GM21529 (cell line): ENCODE results near the gene SSR4.
"Not testable (repeated sequence)": the region's sequence is repeated elsewhere in the genome, so short reads cannot be mapped to it uniquely, and the experiment has no call there.

Source experiments
- ATAC-seq: cut with Tn5 transposase; IDR thresholded peaks from one replicate; pipeline ENCODE4 v1.9.1; 2021; ENCODE audit not compliant: unreplicated experiment

Gene SSR4

GRCh38 chrX:153803211-153804099 is 9.0 kb downstream of the SSR4 start:
- no peak for ATAC-seq

GRCh38 chrX:153804100-153804595 is 9.7 kb downstream of the SSR4 start:
- no peak for ATAC-seq

DNA sequence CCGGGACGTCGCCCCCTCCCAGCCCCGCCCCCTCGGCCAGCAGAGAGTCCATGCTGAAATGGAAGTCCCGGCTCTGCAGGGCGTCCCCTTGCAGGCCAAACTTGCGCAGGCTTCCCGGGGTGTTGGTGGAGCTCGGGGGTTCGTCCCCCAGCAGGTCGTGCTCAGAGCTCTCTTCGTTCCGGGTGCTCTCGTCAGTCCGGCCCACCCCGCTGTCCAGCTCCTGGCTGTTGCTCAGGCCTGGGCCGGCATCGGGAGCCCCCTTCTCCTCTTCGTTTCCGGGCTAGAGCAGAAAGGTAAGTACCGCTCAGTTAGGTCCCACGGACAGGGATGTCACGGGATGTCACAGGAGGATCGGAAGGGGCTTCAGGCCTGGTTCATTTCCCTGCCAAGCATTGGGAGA is 10.2 kb downstream of the SSR4 start:
- ATAC-seq: no peak

GRCh38 chrX:153805436-153805835 is 11.0 kb downstream of the SSR4 start:
- no peak for ATAC-seq

DNA sequence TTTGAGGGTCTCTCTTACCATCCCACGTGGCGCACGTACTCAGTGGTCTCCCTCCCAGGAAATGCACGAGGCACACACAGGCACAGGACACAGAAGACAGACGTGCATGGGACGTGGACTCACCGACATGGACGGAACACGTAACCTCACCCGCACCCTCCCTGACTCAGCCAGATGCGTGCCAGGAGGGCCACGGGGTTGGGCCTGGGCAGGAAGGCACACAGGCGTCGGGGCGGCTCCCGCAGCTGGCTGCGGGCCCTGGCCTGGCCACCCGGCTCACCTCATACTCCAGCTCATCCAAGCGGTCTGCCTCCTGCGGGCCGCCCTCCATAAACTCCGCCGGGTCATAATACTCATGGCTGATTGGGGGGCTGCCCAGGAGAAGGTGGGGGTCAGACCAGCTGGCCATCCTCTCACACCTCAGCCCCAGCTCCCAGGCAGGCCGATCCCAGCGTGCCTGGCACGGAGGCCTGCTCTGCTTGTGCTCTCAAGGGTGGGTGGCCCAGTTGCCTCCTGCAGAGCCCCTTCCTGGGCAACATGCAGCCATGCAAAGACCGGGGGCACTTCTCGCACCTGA is 12.6 kb downstream of the SSR4 start:
- ATAC-seq: no peak

DNA sequence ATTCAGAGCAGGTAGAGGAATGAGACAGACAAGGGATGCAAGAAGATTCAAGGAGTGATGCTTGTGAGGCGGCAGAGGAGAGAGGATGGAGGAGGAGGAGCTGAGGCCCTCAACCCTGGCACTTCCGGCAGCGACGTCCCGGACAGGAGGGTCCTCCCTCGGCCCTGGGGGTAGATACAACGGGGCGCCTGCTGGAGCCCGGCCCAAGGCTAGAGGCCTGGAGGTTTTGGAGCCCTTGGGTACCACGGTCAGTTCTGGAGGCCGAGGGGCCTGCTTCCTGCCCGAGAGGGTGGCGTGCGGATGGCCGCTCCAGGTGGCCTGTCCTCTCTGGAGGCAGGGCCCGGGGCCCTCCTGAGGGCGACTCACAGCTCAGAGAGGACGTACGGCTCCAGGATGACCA is 13.5 kb downstream of the SSR4 start:
- ATAC-seq: no peak

DNA sequence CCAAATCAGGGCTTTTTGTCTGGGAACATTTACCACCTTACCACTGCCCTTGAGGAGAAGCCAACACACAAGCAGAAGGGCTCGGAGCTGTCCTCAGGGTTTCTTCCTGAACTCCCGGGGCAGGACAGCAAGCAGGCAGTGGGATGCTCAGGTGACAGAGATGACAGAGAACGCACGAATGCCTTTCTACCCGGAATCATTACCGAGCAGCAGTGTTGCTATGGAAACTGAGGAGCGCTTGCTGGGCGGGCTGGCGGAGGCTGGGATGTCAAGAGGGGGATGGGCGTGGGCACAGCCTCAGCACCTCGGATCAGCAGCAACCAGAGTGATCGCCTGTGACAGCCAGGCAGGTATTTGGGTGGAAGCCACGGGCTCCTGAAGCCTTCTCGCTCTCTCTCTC is 17.8 kb downstream of the SSR4 start:
- ATAC-seq: no peak

DNA sequence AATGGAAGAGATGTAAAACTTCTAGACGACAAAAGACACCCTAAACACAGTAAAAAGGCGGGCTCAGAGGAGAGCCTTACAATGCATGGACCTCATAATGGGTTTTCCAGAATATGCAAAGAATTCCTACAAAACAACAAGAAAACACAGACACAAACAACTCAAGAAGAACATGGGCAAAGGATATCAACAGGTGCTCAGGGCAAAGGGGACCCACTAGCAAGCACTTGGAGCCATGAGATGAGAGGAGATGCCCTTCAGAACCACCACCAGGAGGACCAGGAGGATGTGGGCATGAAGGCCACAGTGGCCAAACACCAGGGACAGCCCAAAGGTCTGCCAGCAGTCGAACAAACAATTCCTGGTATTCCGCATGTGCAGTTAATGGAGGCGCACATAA is 18.7 kb downstream of the SSR4 start:
- no peak for ATAC-seq

DNA sequence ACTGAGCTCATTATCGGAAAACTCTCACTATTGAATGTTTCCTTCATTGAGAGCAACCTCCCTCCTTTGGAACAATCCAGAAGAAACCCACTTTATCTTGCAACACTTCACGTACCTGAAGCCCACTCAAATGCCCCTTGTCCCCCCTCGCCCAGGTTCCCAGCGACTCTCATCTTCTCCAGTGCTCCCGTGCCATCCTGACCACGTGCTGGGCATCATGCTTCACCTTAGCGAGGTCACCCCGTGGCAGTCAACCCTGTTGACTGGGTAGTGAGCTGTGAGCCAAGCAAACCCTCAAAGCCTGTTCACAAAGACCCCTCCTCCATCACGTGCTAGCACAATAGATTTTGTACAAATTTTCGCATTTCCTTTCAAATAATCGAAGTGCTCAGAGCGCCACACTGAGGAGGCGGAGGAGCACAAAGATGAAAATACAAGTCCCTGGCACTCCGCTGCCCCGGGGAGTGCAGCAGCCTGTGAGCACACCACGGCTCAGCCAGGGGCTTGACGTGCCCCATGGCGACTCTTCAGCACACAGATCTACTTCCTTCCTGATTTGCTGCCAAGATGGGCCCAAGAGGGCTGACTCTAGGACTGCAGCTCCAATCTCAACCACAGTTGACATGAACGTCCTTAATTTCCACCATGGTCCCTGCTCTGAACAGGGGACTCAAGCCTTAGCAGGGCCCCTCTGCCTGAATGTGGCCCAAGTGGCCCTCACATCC is 20.3 kb downstream of the SSR4 start:
- no peak for ATAC-seq

DNA sequence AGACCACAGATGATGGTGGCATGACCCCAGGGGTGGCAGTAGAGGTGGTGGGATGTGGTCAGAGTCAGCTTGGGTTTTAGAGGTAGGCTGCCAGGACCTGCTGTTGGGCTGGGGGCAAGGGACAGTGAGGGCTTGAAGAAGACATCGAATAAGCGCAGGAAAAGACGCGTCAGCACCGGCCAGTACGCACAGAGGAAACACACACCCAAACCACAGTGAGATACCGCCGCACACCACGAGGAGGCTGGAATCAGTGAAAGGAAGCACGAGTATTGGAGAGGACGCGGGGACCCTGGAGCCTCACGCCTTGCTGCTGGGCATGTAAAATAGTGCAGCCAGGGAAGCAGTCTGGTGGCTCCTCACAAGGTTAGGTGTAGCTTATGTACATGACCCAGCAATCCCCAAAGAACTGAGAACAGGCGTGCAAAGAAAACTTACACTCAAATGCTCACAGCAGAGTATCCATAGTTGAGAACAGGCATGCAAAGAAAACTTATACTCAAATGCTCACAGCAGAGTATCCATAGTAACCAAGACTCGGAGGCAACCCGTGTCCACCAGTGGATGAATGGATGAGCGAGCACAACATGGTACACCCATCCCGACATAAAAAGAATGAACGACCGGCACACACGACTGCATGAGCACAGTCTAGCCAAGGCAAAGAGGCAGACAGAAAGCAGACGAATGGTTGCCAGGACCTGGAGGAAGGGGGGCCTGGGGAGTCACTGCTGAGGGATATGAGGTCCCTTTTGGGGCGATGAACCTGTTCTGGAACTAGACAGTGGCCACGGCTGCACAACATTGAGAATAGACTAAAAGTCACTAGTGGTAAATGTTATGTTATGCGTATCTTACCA is 22.6 kb downstream of the SSR4 start:
- no peak for ATAC-seq

- not testable (repeated sequence) for ATAC-seq
Observed at GRCh38 chrX:153818064-153818463, 23.6 kb downstream of the SSR4 start.

DNA sequence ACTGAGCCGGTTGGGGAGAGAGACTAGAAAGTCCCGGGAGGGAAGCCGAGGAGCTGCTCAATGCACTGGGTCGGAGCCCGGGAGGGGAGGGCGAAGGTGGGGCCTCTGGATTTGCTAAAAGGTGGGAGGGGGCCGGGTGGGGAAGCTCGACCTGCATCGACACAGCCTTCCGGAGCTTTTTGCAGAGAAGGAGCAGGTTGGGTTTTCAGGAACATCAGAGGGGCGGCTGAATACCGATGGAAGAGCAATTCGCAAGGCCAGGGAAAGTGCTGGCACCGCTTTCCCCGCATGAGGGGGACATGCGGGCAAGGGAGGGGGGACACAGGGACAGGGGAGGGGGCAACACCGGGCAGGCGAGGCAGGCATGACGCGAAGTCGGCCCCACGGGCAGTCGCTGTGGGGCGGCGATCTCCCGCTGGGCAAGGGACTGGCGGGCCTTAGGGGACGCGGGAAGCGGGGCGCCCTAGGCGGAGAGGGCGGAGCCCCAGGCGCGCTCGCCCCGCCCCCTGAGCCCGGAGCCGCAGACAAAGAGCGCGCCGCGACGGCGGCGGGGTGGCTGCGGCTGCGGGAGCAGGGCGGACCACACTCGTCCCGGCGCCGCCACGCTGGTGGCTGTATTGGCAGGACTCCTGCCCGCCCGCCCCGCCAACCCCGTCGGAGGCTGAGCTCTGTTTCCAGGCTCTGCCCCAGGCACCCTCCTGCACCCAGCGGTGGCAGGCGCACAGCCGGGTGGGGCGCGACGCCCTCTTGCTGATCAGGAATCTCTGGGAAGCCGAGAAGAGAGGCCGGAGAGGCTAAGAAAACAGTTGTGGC is 24.3 kb downstream of the SSR4 start:
- ATAC-seq: no peak

DNA sequence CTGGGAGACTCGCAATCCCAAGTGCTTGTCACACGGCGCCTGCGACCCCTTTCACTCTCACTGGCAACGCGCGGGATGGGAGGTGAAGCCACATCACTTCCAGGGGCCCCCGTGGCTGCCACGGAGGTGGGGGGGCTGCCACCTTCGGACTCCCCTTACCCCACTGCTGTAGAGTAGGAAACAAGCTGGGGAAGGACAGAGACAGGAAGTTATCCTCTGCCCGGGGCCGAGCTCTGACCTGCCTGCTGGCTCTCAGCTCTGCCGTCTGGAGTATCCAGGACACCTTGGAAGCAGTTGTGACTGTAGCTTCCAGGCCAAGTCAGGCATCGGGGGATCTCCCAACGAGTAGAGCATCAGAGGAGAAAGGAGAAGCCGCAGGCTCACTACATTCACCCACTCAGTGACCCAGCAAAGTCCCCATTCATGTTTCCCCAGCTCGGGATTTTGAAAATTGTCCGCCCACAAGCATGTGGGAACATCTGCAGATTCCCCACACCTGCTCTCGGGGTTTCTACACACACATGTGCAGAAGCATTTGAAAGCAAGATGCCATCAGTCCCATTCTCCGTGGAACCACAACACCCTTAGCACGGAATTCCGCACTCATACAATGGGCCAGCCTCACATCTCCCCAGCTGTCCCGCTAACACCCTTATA is 25.0 kb downstream of the SSR4 start:
- no peak for ATAC-seq

DNA sequence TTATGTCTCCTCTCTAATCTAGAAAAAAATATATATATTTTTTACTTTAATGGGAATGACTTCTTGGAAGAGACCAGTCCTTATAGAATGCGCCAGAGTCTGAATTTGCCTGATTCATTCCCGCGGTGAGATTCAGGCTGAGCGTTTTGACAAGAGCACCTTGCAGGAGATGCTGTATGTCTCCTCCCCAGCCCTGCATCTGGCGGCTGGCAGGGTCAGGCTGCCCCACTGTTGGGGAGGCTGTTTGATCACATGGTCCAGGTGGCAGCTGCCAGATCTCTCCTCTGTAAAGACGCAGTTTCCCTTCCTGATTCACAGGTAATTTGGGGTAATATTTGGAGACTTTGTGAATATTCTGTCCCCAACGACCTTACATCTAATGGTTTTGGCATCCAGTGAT is 26.1 kb downstream of the SSR4 start:
- no peak for ATAC-seq

DNA sequence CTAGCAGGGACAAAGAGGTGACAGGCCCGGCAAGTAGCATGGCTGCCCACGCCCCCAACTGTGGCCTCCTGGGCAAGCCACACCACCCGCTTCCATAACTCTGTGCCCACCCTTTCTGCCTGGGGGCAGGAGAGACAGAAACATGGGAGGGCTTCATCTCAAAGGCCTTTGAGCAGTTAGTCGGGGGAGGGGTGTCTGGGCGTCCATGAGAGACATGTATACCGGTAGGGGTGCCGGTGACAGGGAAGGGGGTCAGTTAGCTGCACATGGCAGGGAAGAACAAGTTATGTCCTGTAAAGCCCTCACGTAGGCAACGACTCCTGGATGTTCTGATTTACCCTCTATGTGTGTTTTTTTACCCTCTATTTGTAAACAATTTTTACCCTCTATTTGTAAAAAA is 26.6 kb downstream of the SSR4 start:
- no peak for ATAC-seq

DNA sequence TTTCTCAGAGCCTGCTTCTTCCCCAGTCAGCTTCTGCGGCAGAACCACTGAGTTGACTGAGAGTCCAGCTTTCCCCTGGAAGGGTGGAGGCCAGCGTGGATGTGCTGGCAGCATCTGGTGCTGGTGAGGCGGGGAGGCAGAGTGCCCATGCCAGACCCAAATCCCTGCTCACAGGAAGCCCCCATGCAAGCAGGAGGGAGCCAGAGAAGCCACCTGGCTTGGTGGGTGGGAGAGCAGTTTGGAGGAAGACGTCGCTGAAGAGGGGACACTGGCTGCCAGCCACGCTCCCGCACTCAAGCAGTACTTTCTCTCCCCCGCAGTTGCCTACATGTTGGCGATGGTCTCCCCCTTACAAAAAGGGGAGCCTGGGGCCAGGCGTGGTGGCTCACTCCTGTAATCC is 29.9 kb downstream of the SSR4 start:
- no peak for ATAC-seq

- no peak for ATAC-seq
Observed at GRCh38 chrX:153825042-153825441, 30.6 kb downstream of the SSR4 start.

GRCh38 chrX:153827016-153827415 is 32.5 kb downstream of the SSR4 start:
- ATAC-seq: no peak

GRCh38 chrX:153827903-153828302 is 33.4 kb downstream of the SSR4 start:
- ATAC-seq: no peak

GRCh38 chrX:153828308-153828707 is 33.8 kb downstream of the SSR4 start:
- no peak for ATAC-seq
